Esophagus muscularis mucosa (tissue), 4 donors: ENCODE data around the gene PRKCG. TPM values are rescaled to one million over a fixed set of nuclear protein-coding genes. Genes with fewer than 3 reads are reported as not detected.

Experiments
- DNase-seq: peaks from one replicate; pipeline ENCODE4 v3.0.0-alpha.2; 2017; ENCODE audit errors: extremely low spot score
- H3K27ac ChIP-seq, 4 donors: fragments of 200-600 bp; sonication (generic); replicated peaks in 1 of 4; 1 replicate in 3 of 4; 2 replicates in 1 of 4; pipeline ENCODE4 v1.5.1; 2016 to 2019; ENCODE audit warnings: mild to moderate bottlenecking in 1 of 4
- H3K27me3 ChIP-seq, 4 donors: fragments of 200-600 bp; sonication (generic); one replicate each; pipeline versions ENCODE4 v1.5.1 to v1.6.0; 2016 to 2019
- H3K36me3 ChIP-seq, 4 donors: fragments of 200-600 bp; sonication (generic); one replicate each; pipeline ENCODE4 v1.5.1; 2016 to 2019
- H3K4me1 ChIP-seq, 4 donors: fragments of 200-600 bp; sonication (generic); one replicate each; pipeline ENCODE4 v1.5.1; 2016 to 2019
- H3K4me3 ChIP-seq, 4 donors: fragments of 200-600 bp; sonication (generic); 1 replicate in 2 of 4; 2 replicates in 2 of 4; pipeline ENCODE4 v1.5.1; 2016 to 2019; ENCODE audit warnings: mild to moderate bottlenecking in 4 of 4, moderate library complexity in 1 of 4
- H3K9me3 ChIP-seq, 4 donors: fragments of 200-600 bp; sonication (generic); 1 replicate in 3 of 4; 2 replicates in 1 of 4; pipeline ENCODE4 v1.5.1; 2016 to 2019
- EP300 ChIP-seq: sonication (generic); formaldehyde crosslinking; IDR thresholded peaks from one replicate; pipeline ENCODE4 v1.6.1; 2017; ENCODE audit warnings: antibody characterized with exemption
- POLR2A ChIP-seq: fragments of 450-650 bp; IDR thresholded peaks from one replicate; pipeline ENCODE4 v1.6.1; 2017; ENCODE audit warnings: antibody characterized with exemption, moderate library complexity, mild to moderate bottlenecking, low read depth
- POLR2AphosphoS5 ChIP-seq, 2 donors: sonication (generic); formaldehyde crosslinking; IDR thresholded peaks; one replicate each; pipeline ENCODE4 v1.6.1; 2017; ENCODE audit warnings: antibody characterized with exemption in 2 of 2
- WGBS: methylation state at CpG from one replicate; pipeline ENCODE4 v1.1.5; 2018; 5-methylcytosine and 5-hydroxymethylcytosine counted together
- intact Hi-C: fragments of 100-400 bp; cut with DNase I; formaldehyde crosslinking; loops from one replicate; pipeline ENCODE4 v1.15.1; 2023
- total RNA-seq, 4 donors: library from RNA; depleted of rRNA; stranded (reverse); fragments of >200 nt; gene quantifications; one replicate each; pipeline versions ENCODE4 v1.1.0 to v1.2.1, GENCODE V29; 2016
- TF ChIP-seq, protein P1 (sequence below), 3 experiments: fragments of 200-600 bp in 2 of 3; fragments of 450-650 bp in 1 of 3; sonication (generic) in 2 of 3; IDR thresholded peaks; one replicate each; pipeline ENCODE4 v1.5.1; 2017 to 2019; ENCODE audit warnings: antibody characterized with exemption in 3 of 3, mild to moderate bottlenecking in 2 of 3, moderate library complexity in 1 of 3

Gene PRKCG
- total RNA-seq, 4 donors from 2014 or later = not detected

GRCh38 chr19:53865918-53866864 is 15.8 kb upstream of the PRKCG start:
- Histone ChIP-seq H3K9me3 (no peaks in the 10 kb centered on the region), H3K4me1 (peaks cover 34 to 43% (median 41%) of the 10 kb centered on the region in 4 donors), H3K36me3 (peaks cover 0 to 10% (median 9%) of the 10 kb centered on the region in 4 donors), H3K27ac (peak overlapping the region; percentile 98 to 99 (median 98)), H3K27me3 (no peaks in the 10 kb centered on the region), H3K4me3 (peak overlapping the region; percentile 86 to 99 (median 95))
- DNase-seq = no peak
- peak; percentile 8 for TF ChIP-seq POLR2A
- peak; percentile 79 to 88 for TF ChIP-seq POLR2AphosphoS5 (IDR thresholded peaks at IDR 0.05)
- no peak for TF ChIP-seq EP300
- TF ChIP-seq, protein P1, sequence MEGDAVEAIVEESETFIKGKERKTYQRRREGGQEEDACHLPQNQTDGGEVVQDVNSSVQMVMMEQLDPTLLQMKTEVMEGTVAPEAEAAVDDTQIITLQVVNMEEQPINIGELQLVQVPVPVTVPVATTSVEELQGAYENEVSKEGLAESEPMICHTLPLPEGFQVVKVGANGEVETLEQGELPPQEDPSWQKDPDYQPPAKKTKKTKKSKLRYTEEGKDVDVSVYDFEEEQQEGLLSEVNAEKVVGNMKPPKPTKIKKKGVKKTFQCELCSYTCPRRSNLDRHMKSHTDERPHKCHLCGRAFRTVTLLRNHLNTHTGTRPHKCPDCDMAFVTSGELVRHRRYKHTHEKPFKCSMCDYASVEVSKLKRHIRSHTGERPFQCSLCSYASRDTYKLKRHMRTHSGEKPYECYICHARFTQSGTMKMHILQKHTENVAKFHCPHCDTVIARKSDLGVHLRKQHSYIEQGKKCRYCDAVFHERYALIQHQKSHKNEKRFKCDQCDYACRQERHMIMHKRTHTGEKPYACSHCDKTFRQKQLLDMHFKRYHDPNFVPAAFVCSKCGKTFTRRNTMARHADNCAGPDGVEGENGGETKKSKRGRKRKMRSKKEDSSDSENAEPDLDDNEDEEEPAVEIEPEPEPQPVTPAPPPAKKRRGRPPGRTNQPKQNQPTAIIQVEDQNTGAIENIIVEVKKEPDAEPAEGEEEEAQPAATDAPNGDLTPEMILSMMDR (IDR thresholded peaks at IDR 0.05) = peak in 1 of 3 experiments; percentile 7
- 2% methylated on average over 36 of the region's 50 CpGs for WGBS
- intact Hi-C loops = no loop called here

DNA sequence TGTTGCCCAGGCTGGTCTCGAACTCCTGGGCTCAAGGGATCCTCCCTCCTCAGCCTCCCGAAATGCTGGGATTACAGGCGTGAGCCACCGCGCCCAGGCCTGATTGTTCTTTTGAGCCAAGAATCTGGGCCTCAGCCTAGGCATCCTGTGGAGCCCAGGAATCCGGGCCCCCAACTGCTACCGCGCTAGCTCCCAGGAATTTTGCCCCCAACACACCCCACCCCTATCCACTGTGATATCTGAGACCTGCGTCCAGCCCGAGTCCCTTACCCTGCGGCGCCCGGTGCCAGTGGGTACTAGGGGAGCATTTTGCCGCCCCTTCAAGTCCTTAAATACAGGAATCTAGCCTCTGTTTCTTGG is 15.2 kb upstream of the PRKCG start:
- Histone ChIP-seq H3K27ac (peak overlapping the region; percentile 98 to 99 (median 98)), H3K4me3 (peak overlapping the region; percentile 86 to 99 (median 95)), H3K4me1 (peaks cover 35 to 49% (median 48%) of the 10 kb centered on the region in 4 donors), H3K27me3 (no peaks in the 10 kb centered on the region), H3K9me3 (no peaks in the 10 kb centered on the region), H3K36me3 (peaks cover 0 to 14% (median 12%) of the 10 kb centered on the region in 4 donors)
- 10% methylated on average over 14 of the region's 14 CpGs for whole genome bisulfite sequencing
- intact Hi-C loops = no loop called here
- TF ChIP-seq, protein P1 (IDR thresholded peaks at IDR 0.05) = no peak
- TF ChIP-seq EP300 = no peak
- no peak for DNase-seq

DNA sequence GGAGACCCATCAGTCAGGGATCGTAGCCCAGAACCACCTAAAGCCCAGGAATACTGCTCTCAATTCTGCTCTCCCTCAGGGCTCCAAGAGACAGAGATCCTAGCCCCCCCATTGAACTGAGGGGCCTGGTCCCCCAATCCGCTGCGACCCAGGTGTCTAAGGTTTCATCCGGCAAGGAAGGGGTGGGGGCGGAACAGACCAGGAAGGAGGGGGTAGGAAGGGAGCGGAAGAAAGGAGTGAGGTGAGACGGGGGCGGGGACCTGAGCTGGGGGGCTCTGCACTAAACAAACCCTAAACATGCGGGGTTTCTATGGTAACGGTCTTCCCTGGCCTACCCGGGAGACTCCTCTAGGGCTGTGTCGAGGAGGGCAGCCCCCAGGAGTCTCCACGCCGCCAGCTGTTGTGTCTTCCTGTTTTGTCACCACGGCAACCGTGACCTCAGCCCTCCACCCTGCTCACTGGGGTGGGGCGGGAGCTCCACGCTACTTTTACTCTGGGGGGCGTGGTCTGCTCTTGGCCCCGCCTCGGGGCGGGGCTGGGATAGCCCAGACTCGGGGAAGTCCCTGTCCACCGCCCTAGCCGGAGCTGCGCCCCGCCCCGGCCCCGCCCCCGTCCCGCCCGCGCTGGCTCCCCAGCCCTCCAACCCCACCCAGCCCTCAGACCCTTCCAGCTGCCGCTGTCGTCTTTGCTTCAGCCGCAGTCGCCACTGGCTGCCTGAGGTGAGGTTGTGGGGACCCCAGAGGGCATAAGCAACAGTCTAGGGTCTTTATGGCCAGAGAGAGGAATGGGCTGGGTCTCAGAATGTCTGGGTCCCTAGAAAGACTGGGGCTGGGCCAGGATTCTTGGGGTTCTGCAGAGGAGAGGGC is 14.5 kb upstream of the PRKCG start, which contains the start of gene MYADM:
Gene MYADM (plus strand): TSS at position 659 of the 866 bp plus-strand sequence. CDS start 5,647 bp downstream, outside the sequence.
- H3K36me3 ChIP-seq = peaks cover 0 to 20% (median 15%) of the 10 kb centered on the region in 4 donors
- H3K27me3 ChIP-seq = no peaks in the 10 kb centered on the region
- no peaks in the 10 kb centered on the region for H3K9me3 ChIP-seq
- H3K4me1 ChIP-seq = peaks cover 35 to 55% (median 54%) of the 10 kb centered on the region in 4 donors
- H3K27ac ChIP-seq = peak within 1 kb of the TSS; percentile 98 to 99 (median 98)
- TF ChIP-seq, protein P1 (IDR thresholded peaks at IDR 0.05) = no peak
- TF ChIP-seq POLR2A = peak; percentile 66
- TF ChIP-seq EP300 = no peak
- TF ChIP-seq POLR2AphosphoS5 (IDR thresholded peaks at IDR 0.05) = peak; percentile 90 to 98
- under 1% methylated on average over 17 of the region's 37 CpGs for WGBS
- intact Hi-C loops = no loop called here
- peak within 1 kb of the TSS; percentile 86 to 99 (median 95) for H3K4me3 ChIP-seq
- peak; percentile 100 for DNase-seq

DNA sequence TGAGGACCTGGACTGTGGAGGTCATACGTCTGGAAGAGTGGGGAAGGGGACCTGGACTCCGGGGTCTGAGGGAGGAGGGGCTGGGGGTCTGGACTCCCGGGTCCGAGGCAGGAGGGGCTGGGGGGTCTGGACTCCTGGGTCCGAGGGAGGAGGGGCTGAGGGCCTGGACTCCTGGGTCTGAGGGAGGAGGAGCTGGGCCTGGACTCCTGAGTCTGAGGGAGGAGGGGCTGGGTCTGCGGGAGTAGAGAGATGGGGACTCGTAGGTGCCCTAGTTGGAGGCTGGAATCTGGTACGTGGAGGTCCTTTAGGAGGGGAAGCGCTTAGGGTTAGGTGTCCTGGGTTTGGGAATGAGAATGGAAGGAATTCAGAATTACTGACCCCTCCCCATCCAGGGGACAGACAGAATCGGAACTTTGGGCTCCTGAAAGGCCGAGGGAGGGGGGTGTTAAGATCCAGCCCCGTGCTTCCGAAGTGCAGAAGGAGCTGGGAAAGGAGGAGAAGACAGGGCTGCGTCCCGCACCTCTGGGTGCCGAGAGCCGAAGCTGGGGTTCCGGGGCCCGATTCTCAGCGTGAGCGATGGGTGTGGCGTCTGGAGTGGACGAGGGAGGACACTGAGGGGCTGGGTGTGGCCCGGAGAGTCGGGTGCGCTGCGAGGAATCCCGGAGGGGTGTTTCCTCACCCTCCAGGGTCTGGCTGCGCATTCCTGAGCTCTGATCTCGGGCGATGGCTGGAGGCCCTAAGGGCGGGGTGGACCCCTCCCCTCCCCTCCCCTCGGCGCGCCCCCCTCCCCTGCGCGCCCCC is 13.7 kb upstream of the PRKCG start:
- no peak for DNase-seq
- H3K4me1 ChIP-seq = peaks cover 35 to 64% (median 62%) of the 10 kb centered on the region in 4 donors

More for the DNA sequence above, 13.7 kb upstream of the PRKCG start:
- no peaks in the 10 kb centered on the region for H3K9me3 ChIP-seq
- H3K36me3 ChIP-seq = peaks cover under 1 to 29% (median 24%) of the 10 kb centered on the region in 4 donors
- H3K4me3 ChIP-seq = peak overlapping the region; percentile 86 to 99 (median 95)
- 0% methylated on average over 26 of the region's 37 CpGs for WGBS
- no peak for TF ChIP-seq EP300
- TF ChIP-seq, protein P1 (IDR thresholded peaks at IDR 0.05) = no peak
- no peak for TF ChIP-seq POLR2A
- peak overlapping the region; percentile 98 to 99 (median 98) for H3K27ac ChIP-seq
- intact Hi-C loops = no loop called here
- H3K27me3 ChIP-seq = no peaks in the 10 kb centered on the region
